Activated naive CD8-positive, alpha-beta T cell treated with anti-CD3 and anti-CD28 coated beads, Interleukin-2, amount 50 U/mL, for 24 hours (primary cell): Measurements from ENCODE around the gene DDX23.
"Not testable (repeated sequence)": the region's sequence is repeated elsewhere in the genome, so short reads cannot be mapped to it uniquely, and the experiment has no call there.

ENCODE experiments used
- ATAC-seq: fragments of 150-1000 bp; cut with Tn5 transposase; one replicate; pipeline ENCODE4 v1.10.0; 2021
- DNase-seq: peaks from one replicate; pipeline ENCODE4 v3.0.0; 2021
- H3K27ac Mint-ChIP-seq: one replicate; pipeline ENCODE4 v1.8.0; 2021; ENCODE audit warnings: mild to moderate bottlenecking, mixed read lengths
- H3K27me3 Mint-ChIP-seq: one replicate; pipeline ENCODE4 v1.8.0; 2021; ENCODE audit warnings: mixed read lengths
- H3K36me3 Mint-ChIP-seq: one replicate; pipeline ENCODE4 v1.8.0; 2021; ENCODE audit warnings: low read depth, mixed read lengths
- H3K4me1 Mint-ChIP-seq: one replicate; pipeline ENCODE4 v1.8.0; 2021; ENCODE audit warnings: mixed read lengths
- H3K4me3 Mint-ChIP-seq: one replicate; pipeline ENCODE4 v1.8.0; 2021; ENCODE audit warnings: mild to moderate bottlenecking, moderate library complexity, mixed read lengths
- H3K9me3 Mint-ChIP-seq: one replicate; pipeline ENCODE4 v1.8.0; 2021; ENCODE audit warnings: mixed read lengths

The DDX23 gene

DNA sequence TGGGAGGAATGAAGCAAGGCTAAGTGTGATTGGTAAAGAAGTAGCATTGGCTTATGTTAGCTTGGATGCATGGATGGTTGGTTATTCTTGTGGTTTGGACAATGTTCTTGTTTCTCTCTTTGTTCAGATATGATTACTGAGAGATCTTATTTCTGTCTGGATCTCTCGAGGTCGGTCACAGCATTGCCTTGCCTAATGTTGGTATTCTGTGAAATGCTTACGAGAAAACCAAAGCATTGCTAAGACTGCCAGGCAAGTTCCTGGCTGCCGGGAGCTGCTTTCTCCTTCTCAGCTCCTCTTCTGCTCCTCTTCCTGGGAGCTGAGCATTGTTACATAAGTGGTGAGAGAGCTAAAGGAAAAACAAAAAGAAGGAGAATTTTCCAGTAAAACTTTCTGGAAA, 21.1 kb upstream of the DDX23 start:
- Mint-ChIP-seq H3K4me1 (no peaks in the 10 kb centered on the region), H3K4me3 (no peak overlapping the region), H3K36me3 (no peaks in the 10 kb centered on the region), H3K27ac (no peak overlapping the region), H3K9me3 (no peaks in the 10 kb centered on the region), H3K27me3 (peaks cover 2% of the 10 kb centered on the region)
- DNase-seq (no peak), ATAC-seq (no peak)

DNA sequence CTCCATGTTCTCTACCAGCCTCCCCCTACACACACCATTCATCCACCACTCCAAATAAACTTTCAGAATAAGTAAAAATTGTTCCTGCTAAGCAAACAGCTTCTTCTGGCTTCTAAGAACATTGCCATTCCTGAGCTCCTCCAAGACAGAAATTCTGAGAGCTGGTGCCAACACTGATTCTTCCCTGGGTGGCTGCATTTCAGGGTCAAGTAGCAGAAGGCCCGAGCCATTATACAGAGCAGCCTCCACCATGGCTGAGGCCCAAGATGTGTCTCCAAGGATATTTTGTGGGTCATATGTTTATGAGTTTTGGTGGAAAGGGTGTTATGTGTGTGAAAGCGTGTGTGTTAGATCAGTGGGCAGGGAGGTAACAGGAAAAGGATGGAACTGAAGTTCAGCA, 17.2 kb upstream of the DDX23 start:
- ATAC-seq = no peak
- no peaks in the 10 kb centered on the region for H3K9me3 Mint-ChIP-seq
- H3K36me3 Mint-ChIP-seq = no peaks in the 10 kb centered on the region
- no peak for DNase-seq
- H3K27me3 Mint-ChIP-seq = peaks cover 11% of the 10 kb centered on the region
- H3K4me3 Mint-ChIP-seq = no peak overlapping the region
- H3K4me1 Mint-ChIP-seq = peaks cover 20% of the 10 kb centered on the region
- no peak overlapping the region for H3K27ac Mint-ChIP-seq

GRCh38 chr12:48868451-48868850, 16.5 kb upstream of the DDX23 start:
- DNase-seq (no peak), ATAC-seq (no peak)
- H3K9me3 Mint-ChIP-seq = no peaks in the 10 kb centered on the region
- H3K36me3 Mint-ChIP-seq = no peaks in the 10 kb centered on the region
- no peak overlapping the region for H3K4me3 Mint-ChIP-seq
- peaks cover 24% of the 10 kb centered on the region for H3K4me1 Mint-ChIP-seq
- H3K27me3 Mint-ChIP-seq = peaks cover 17% of the 10 kb centered on the region
- H3K27ac Mint-ChIP-seq = no peak overlapping the region

- ATAC-seq (peak; percentile 63), DNase-seq (no peak)
- Mint-ChIP-seq H3K9me3 (no peaks in the 10 kb centered on the region), H3K27ac (peak overlapping the region; percentile 59), H3K36me3 (no peaks in the 10 kb centered on the region), H3K27me3 (peaks cover 28% of the 10 kb centered on the region), H3K4me1 (peaks cover 24% of the 10 kb centered on the region), H3K4me3 (peak overlapping the region; percentile 85)
These were observed 14.2 kb upstream of the DDX23 start for GRCh38 chr12:48866052-48866711.

- Mint-ChIP-seq H3K4me1 (peaks cover 24% of the 10 kb centered on the region), H3K36me3 (no peaks in the 10 kb centered on the region), H3K27me3 (peaks cover 28% of the 10 kb centered on the region), H3K9me3 (no peaks in the 10 kb centered on the region), H3K27ac (peak within 1 kb of the TSS; percentile 59), H3K4me3 (peak within 1 kb of the TSS; percentile 85)
- DNase-seq = peak; percentile 83
- peak; percentile 92 for ATAC-seq
These were observed 13.5 kb upstream of the DDX23 start, which contains the start of gene RND1 for GRCh38 chr12:48865281-48866051. Gene RND1, minus strand, starts transcription at chr12:48865870. Its CDS starts 103 bp downstream, at chr12:48865767.

DNA sequence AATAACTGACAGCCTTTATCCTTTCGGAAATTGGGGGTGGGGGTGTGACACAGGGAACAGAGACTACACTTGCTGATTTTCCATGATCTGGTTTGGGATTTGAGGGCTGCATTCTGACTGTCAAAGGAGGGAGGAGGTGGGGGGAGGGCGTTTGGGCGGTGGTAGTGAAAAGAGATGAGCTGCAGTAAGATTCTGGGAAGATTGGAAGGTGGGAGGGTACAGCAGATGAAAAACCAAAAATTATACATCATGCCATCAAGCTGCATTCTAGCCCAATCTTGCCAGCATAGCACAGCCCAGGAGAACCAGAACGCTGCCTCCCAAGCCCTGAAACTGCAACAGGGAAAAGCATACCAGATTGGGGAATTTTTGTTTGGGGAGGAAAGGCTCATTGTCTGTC, 11.3 kb upstream of the DDX23 start:
- H3K4me1 Mint-ChIP-seq = peaks cover 24% of the 10 kb centered on the region
- H3K4me3 Mint-ChIP-seq = no peak overlapping the region
- ATAC-seq (no peak), DNase-seq (no peak)
- no peaks in the 10 kb centered on the region for H3K9me3 Mint-ChIP-seq
- no peaks in the 10 kb centered on the region for H3K36me3 Mint-ChIP-seq
- H3K27me3 Mint-ChIP-seq = peaks cover 28% of the 10 kb centered on the region
- no peak overlapping the region for H3K27ac Mint-ChIP-seq

DNA sequence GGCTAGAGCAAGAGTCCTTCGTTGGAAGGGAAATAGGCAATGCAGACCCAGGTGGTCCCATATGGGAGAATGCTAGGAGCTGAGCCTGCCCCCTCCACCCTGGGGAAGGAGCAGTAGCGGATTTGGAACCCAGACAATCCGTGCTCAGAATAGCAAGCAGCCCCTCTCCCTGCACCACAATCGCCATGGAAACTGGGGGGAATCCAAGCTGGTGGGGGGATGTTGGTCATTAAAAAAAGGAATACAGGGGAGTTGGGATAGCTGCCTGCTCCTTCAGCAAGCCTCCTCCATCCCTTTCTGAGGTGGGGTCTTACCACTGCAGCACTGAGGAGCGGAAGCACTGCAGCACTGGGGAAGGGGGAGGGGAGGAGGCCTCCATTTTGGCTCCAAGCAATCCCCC, 10.8 kb upstream of the DDX23 start:
- ATAC-seq = no peak
- H3K27ac Mint-ChIP-seq = no peak overlapping the region
- peaks cover 24% of the 10 kb centered on the region for H3K4me1 Mint-ChIP-seq
- DNase-seq = no peak
- H3K36me3 Mint-ChIP-seq = no peaks in the 10 kb centered on the region
- peaks cover 28% of the 10 kb centered on the region for H3K27me3 Mint-ChIP-seq
- H3K9me3 Mint-ChIP-seq = no peaks in the 10 kb centered on the region
- H3K4me3 Mint-ChIP-seq = no peak overlapping the region

GRCh38 chr12:48861111-48861510, 9.1 kb upstream of the DDX23 start:
- H3K27ac Mint-ChIP-seq = no peak overlapping the region
- DNase-seq (no peak), ATAC-seq (no peak)
- H3K9me3 Mint-ChIP-seq = no peaks in the 10 kb centered on the region
- H3K27me3 Mint-ChIP-seq = peaks cover 28% of the 10 kb centered on the region
- no peak overlapping the region for H3K4me3 Mint-ChIP-seq
- peaks cover 22% of the 10 kb centered on the region for H3K4me1 Mint-ChIP-seq
- no peaks in the 10 kb centered on the region for H3K36me3 Mint-ChIP-seq

DNA sequence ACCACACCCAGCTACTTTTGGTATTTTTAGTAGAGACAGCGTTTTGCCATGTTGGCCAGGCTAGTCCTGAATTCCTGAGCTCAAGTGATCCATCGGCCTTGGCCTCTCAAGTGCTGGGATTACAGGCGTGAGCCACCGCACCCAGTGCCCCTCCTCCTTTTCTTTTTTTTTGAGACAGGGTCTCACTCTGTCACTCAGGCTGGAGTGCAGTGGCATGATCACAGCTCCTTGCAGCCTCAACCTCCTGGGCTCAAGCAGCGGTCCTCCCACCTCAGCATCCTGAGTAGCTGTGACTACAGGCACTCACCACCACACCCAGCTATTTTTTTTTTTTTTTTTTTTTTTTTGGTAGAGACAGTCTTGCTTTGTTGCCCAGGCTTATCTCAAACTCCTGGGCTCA, 8.3 kb upstream of the DDX23 start:
- DNase-seq, H3K27ac Mint-ChIP-seq, ATAC-seq, H3K36me3 Mint-ChIP-seq, H3K9me3 Mint-ChIP-seq, H3K4me3 Mint-ChIP-seq: not testable (repeated sequence)
- Mint-ChIP-seq H3K27me3 (peaks cover 28% of the 10 kb centered on the region), H3K4me1 (peaks cover 15% of the 10 kb centered on the region)

DNA sequence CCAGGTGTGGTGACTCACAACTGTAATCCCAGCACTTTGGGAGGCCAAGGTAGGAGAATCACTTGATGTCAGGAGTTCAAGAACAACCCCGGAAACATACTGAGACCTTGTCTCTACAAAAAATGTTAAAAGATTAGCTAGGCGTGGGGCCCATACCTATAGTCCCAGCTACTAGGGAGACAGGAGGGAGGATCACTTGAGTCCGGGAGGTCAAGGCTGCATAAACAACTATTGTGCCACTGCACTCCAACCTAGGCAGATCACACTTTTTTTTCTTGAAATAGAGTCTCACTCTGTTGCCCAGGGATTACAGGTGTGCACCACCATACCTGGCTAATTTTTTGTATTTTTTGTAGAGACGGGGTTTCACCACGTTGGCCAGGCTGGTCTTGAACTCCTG, 7.6 kb upstream of the DDX23 start:
- peaks cover 9% of the 10 kb centered on the region for H3K4me1 Mint-ChIP-seq
- no peak overlapping the region for H3K4me3 Mint-ChIP-seq
- no peak for ATAC-seq
- no peak overlapping the region for H3K27ac Mint-ChIP-seq
- no peak for DNase-seq
- peaks cover 23% of the 10 kb centered on the region for H3K27me3 Mint-ChIP-seq
- no peaks in the 10 kb centered on the region for H3K9me3 Mint-ChIP-seq
- H3K36me3 Mint-ChIP-seq = no peaks in the 10 kb centered on the region

- DNase-seq (no peak), ATAC-seq (no peak)
- Mint-ChIP-seq H3K36me3 (no peaks in the 10 kb centered on the region), H3K4me3 (no peak overlapping the region), H3K4me1 (peaks cover 2% of the 10 kb centered on the region), H3K9me3 (no peaks in the 10 kb centered on the region), H3K27ac (no peak overlapping the region), H3K27me3 (peaks cover 8% of the 10 kb centered on the region)
These were observed 6.1 kb upstream of the DDX23 start for GRCh38 chr12:48858043-48858442.

- no peaks in the 10 kb centered on the region for H3K36me3 Mint-ChIP-seq
- ATAC-seq (no peak), DNase-seq (no peak)
- no peak overlapping the region for H3K4me3 Mint-ChIP-seq
- no peaks in the 10 kb centered on the region for H3K9me3 Mint-ChIP-seq
- peaks cover 6% of the 10 kb centered on the region for H3K4me1 Mint-ChIP-seq
- H3K27ac Mint-ChIP-seq = no peak overlapping the region
- peaks cover 2% of the 10 kb centered on the region for H3K27me3 Mint-ChIP-seq
These were observed 5.5 kb upstream of the DDX23 start for GRCh38 chr12:48857278-48857994.

GRCh38 chr12:48856379-48856778, 4.4 kb upstream of the DDX23 start:
- peaks cover 9% of the 10 kb centered on the region for H3K4me1 Mint-ChIP-seq
- H3K27me3 Mint-ChIP-seq = no peaks in the 10 kb centered on the region
- ATAC-seq (no peak), DNase-seq (no peak)
- H3K27ac Mint-ChIP-seq = no peak overlapping the region
- no peaks in the 10 kb centered on the region for H3K36me3 Mint-ChIP-seq
- no peak overlapping the region for H3K4me3 Mint-ChIP-seq
- no peaks in the 10 kb centered on the region for H3K9me3 Mint-ChIP-seq

- not testable (repeated sequence) for DNase-seq, ATAC-seq, H3K4me3 Mint-ChIP-seq, H3K36me3 Mint-ChIP-seq, H3K9me3 Mint-ChIP-seq, H3K27ac Mint-ChIP-seq, H3K27me3 Mint-ChIP-seq
- peaks cover 21% of the 10 kb centered on the region for H3K4me1 Mint-ChIP-seq
These were observed 3.0 kb upstream of the DDX23 start for GRCh38 chr12:48854932-48855331.

DNA sequence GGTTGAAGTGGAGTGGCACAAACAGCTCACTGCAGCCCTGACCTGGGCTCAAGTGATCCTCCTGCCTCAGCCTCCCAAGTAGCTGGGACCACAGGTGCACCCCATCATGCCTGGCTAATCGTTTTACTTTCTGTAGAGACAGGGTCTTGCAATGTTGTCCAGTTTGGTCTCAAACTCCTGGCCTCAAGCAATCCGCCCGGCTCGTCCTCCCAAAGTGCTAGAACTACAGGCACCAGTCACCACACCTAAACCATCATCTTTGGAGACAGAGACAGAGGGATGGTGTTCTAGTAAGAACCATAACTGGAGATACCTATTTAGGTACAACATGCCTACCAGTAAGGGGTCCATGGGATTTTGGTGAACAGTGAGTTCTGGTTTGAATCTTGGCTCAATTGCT, 2.5 kb upstream of the DDX23 start:
- Mint-ChIP-seq H3K4me3 (no peak overlapping the region), H3K27ac (no peak overlapping the region), H3K27me3 (no peaks in the 10 kb centered on the region), H3K9me3 (no peaks in the 10 kb centered on the region), H3K4me1 (peaks cover 25% of the 10 kb centered on the region), H3K36me3 (peaks cover 13% of the 10 kb centered on the region)
- no peak for ATAC-seq
- no peak for DNase-seq
